GM12892 (cell line): ENCODE measurements around the gene RRP1B.

ENCODE experiments used
- POLR2A ChIP-seq: IDR thresholded peaks from 2 replicates; pipeline ENCODE4 v1.6.1; 2011; ENCODE audit warnings: low read depth, low read length, control low read depth
- POLR2AphosphoS5 ChIP-seq: IDR thresholded peaks from 2 replicates; pipeline ENCODE4 v1.6.1; 2011; ENCODE audit warnings: low read depth, low read length, control low read depth

GRCh38 chr21:43708745-43709381 is 49.5 kb downstream of the RRP1B start:
- TF ChIP-seq POLR2A, result no peak
- TF ChIP-seq POLR2AphosphoS5, result no peak
